ENCODE data around the gene SRRM1.

SRRM1 gene, protein sequence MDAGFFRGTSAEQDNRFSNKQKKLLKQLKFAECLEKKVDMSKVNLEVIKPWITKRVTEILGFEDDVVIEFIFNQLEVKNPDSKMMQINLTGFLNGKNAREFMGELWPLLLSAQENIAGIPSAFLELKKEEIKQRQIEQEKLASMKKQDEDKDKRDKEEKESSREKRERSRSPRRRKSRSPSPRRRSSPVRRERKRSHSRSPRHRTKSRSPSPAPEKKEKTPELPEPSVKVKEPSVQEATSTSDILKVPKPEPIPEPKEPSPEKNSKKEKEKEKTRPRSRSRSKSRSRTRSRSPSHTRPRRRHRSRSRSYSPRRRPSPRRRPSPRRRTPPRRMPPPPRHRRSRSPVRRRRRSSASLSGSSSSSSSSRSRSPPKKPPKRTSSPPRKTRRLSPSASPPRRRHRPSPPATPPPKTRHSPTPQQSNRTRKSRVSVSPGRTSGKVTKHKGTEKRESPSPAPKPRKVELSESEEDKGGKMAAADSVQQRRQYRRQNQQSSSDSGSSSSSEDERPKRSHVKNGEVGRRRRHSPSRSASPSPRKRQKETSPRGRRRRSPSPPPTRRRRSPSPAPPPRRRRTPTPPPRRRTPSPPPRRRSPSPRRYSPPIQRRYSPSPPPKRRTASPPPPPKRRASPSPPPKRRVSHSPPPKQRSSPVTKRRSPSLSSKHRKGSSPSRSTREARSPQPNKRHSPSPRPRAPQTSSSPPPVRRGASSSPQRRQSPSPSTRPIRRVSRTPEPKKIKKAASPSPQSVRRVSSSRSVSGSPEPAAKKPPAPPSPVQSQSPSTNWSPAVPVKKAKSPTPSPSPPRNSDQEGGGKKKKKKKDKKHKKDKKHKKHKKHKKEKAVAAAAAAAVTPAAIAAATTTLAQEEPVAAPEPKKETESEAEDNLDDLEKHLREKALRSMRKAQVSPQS

DNA sequence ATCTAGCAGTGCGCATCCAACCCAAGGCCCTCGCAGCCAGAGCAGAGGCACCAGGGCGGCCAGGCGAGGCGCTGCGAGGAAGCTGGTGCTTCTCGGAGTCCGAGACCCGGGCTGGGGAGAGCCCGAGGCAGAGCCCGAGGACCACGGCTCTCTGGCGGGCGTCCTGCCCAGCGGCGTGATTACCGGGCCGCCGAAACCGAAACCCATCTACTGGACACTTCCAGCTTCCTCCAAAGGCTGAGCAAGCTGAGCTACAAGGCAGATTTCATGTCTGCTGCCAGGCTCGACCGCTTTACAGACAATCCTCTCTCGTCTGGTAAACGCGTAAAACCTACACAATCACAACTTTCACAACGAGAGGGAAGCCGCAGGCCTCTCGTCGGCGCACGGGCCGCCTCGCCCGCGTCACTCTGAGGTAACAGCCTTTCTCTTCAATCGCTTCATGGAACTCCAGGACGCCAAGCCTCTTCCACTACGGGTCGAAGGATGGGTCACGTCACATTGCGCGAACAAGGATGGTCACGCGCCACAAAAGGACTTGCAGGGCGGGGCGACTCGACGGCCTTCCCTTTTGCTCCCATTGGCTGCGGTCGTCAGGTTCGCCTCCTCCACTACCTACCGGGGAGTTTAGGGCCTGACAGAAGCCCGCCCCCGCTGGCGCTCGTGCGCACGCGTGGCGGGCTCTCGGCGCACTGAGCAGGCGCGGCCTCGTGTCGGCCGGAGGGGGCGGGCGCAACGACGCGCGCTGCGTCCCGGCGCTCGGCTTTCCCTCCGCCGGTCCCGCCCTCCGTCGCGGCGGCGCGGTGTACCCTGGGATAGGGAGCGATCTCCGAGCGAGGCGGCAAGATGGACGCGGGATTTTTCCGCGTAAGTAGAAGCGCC, at the start of gene SRRM1:
SRRM1 (plus strand) TSS at position 822 of the 882 bp plus-strand sequence; CDS start at position 847, 25 bp downstream.
- peak; percentile 100 for DNase-seq

DNA sequence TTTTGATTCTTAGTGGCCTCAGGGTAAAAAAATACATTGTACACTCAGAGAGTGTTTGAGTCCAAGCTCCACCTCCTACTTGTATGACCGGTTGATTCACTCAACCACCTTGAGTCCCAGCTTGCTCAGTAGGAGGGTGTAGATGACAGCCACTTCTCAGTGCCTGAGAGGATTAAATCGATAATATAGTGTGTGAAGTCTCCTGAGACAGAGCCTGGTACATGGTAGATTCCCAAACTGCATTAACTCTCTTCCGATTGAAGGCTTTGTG, 48.8 kb upstream of the SRRM1 start:
- DNase-seq = no peak

DNA sequence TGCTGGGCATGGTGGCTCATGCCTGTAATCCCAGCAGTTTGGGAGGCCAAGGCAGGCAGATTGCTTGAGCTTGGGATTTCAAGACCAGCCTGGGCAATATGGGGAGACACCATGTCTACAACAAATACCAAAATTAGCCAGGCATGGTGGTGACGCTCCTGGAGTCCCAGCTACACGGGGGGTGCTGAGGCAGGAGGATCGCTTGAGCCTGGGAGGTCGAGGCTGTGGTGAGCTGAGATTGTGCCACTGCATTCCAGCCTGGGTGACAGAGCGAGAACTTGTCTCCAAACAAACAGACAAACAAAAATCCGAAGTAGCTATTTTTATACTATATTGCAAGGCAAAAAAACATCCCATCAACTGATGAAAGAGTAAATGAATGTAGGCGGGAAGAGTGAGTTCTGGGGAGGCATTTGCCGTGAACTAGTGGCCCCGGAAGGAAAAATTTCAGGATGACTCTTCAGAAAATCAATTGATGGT, 46.7 kb upstream of the SRRM1 start:
- no peak for DNase-seq

DNA sequence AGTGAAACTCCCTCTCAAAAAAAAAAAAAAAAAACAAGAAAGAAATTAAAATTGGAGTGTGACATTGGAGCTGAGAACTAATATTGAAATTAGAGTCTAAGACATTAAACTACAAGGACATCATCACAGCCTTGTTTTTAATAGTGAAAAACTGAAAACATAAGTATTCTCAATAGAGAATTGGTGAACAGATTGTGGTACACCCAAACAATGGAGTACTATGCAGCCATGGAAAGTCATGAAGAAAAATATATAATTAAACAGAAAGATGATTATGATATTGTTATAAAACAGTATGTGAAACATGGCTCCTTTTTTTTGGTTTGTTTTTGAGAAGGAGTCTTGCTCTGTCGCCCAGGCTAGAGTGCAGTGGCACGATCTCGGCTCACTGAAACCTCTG, 43.8 kb upstream of the SRRM1 start:
- DNase-seq = no peak

DNA sequence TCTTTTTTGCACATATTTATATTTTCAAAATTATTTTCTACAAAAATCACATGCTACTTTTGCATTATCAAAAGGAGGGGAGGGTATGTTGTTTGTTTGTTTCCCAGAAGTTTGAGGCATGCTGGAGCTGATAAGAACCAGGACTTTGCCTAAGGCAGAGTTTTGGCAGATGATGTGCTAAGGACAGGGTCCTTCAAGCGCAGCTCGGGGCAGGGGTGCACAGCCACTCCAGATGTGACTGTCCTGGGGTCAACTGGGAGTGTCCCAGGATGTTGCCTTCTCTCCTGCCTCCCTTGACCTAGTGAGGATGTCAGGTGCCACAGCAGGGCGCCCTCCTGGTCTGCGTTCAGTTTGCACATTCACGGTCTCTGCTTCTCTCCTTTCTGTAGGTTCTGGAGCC, 42.6 kb upstream of the SRRM1 start:
- no peak for DNase-seq

DNA sequence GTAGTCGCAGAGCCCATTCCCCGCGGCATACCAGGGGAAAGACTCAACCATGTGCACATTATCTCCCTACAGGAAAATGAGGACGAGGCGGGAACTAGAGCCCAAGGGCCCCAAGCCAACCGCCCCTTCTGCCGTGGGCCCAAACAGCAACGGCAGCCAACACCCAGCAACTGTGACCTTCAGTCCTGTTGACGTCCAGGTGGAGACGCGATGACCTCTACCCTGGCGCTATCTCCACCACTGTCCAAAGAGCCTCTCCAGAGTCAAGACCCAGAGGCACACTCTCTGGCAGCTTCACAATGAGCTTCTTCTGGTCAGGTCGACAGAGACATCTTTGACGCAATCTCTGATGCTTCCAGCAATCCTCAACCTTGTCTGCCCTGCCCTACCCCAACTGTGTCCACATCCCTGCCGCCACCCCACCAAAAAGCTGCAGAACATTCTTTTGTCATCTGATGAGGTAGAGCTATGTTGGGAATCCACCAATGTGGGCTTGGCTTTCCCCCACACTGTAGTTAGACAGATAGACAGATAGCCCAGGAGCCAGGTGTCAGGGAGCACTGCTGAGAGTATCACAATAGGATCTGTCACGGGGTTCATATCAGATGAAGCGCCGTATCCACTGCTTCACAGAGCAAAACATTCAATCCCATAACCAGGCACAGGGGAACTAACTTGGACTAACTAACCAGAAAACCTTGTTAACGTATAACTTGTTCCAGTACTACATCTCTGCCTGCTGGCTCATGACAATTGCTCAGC, 37.4 kb upstream of the SRRM1 start:
- no peak for DNase-seq

DNA sequence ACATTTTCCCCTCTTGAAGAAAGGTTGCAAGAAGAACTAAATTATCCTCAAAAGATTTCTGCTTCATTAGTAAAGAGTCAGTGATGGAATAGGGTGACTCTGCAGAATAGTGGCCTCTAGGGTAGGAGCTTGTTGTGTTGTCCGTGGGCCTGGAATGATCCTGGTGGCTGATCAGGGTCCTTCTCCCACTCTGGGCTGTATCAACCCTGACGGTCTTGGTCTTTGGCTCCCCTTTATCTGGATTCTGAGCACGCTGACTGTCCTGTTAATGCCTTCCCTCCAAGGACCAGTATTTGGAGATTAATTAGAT, 36.9 kb upstream of the SRRM1 start:
- no peak for DNase-seq

DNA sequence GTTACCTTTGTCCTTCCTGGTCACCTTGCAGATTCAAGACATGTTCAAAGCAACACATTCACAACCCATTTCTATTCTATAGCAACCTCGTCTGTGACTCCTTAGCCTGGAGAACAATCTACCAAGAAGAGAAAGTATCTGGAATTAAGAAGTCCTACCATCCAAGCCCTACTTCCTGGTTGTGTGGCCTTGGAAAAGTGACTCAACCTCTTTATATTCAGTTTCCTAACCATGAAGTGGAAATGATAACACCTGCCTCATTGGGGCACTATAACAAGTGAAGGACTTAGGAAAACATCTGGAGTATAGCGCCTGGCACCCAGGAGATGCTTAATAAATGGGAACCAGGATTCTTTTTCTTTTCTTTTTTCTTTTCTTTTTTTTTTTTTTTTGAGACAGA, 36.5 kb upstream of the SRRM1 start:
- DNase-seq = no peak

DNA sequence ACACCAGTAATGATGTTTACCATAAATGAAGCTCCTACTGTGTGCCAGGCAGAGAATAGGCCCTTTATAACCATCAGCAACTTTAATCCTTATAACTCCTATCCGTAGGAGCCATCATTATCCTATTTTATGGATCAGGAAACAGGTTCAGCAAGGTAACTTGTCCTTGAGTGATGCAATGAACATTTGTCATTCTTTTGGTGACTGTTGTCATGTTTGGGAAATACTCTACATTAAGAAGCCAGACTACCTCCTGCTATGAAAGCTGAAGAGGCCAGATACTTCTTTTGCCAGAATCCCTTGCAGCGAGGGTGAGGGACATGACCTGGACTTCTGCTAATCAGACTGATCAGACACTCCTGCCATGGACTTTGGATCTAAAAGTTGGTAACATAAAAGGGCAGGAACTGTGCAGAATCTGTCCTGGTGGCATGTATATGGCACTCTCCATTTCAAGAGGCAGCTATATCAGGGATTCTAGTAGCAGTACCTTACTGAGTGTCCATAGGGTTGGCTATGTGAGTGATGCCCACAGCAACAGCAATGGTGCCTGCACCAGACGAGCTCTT, 33.1 kb upstream of the SRRM1 start:
- no peak for DNase-seq

DNA sequence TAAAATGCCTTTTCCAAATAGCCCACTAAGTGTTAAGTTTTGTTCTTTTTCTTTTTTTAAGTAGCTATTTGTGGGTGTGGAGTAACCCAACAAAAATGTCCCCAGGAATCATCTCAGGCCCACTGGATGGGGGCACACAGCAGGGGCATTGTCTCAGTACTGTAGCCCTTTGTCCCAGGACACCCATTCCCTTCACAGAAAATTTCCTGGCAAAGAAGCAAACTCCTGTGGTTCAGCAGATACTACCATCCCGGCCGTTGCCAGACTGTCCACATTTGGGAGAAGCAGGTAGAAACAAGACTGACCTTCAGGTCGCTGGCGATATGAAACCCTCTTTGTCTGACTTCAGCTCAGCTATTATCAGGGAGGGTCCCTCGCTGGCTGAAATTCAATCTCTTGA, 23.7 kb upstream of the SRRM1 start:
- DNase-seq = no peak

DNA sequence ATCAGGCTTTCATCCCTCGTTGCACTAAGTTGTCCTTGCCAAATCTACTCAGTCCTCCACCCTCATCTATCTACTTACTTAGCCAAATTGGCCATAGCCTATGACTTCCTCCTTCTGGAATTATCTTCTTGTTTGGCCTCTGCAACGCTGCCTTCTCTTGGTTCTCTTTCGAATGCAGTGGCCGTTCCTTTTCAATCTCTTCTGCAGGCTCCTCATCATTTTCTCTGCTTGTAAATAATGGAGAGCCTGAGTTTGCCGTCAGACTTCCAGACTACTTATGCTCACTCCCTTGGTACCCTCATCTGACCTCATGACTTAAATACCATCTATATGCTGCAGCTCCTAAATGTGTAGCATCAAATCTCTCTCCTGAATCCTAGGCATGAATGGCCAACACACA, 22.4 kb upstream of the SRRM1 start:
- no peak for DNase-seq

DNA sequence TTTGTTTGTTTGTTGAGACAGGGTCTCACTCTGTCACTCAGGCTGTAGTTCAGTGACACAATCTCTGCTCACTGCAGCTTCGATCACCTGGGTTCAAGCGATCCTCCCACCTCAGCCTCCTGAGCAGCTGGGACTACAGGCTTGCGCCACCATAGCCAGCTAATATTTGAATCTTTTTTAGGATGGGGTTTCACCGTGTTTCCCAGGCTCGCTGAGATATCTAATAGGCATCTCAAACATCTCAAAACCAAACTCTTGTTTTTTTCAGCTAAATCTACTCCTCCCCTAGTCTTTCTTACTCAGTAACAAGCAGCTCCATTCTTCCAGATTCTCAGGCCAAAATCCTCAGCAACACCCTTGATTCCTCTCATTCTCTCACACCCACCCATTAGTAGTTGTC, 22.0 kb upstream of the SRRM1 start:
- DNase-seq = no peak

DNA sequence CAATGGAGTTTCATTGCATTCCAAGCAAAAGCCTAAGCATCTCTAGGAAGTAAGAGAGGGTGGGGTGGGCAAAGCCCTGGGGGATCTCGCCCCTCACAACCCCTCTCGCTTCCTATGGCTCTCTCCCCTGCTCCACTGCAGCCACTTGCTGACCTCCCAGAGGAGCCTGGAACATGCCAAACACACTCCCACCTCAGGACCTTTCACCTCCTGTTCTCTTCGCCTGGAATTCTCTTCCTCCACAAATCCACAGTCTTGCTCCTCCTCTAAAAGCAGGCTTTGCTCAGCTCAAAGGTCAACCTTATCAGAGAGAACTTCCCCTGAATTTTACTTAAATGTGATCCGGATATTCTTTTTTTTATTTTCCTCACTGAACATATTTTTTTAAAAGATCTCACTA, 20.9 kb upstream of the SRRM1 start:
- no peak for DNase-seq

DNA sequence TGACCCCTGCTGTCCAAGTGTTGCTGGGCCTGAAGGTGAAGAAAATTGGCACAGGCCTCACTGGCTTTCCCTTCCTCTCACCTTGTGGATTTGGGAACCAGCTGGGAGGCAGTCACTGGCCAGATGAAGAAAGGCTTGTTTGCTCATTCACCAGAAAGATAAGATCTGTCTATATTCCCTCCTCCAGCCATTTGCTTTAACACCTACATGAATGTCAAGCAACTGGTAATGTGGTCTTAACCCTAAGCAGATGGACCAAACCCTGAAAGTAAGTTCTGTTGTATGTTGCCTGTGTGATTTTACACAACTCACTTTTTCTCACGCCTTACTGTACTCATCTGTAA, 10.3 kb upstream of the SRRM1 start:
- no peak for DNase-seq

DNA sequence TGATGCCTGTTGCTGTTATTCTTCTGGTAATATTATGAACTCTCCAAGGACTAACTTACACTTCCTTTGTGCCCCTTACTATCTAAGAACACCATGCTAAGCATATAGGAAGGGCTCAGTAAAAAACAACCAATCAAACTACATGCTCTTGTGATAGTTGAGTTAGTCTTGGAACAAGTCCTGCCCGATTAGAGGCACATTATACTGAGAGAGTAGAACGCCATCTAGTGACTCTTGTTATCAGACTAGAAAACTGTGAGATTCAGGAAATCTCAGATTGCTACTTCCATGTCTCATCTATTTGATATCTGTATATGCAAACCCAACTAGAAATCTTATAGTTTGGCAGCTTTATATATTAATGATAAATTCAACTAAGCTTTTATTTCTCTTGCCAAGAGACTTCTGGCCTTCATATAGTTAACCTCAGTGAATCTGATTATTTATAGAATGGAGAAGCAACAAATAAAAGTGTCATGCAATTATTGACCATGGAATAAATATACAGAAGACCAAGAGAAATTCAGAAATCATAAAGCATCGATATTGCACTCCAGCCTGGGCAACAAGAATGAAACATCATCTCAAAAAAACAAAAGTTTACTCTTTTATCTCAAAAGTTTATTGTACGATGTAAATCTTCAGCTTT, 7.8 kb upstream of the SRRM1 start:
- DNase-seq = peak; percentile 65

DNA sequence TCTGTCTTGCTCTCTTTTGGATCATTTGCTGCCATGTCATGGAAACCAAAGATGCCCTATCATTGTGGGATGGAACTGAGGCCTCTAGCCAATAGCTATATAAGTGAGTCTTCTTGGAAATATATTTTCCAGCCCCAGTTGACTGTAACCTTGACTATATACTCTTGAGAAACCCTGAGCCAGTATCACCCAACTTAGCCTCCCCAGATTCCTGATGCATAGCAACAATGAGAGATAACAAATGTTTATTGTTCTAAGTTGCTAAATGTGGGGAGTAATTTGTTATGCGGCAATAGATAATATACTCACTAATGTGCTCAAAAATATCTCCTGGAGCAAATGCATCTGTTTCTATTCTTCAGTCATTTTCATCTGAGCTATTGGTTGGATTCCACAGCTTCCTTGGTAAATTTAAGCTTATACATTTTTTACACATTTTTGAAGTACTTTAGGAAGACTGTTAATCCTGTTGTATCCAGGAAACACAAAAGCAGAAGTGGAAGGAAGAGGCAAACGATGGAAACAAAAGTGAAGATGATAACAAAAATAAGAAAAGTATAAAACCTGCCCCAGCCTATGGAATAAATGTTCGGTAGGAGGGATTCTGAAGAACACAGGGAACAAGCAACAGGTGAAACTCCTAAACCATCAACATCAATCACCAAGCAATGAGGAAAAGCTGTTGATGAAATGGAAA, 6.3 kb upstream of the SRRM1 start:
- peak; percentile 17 for DNase-seq

DNA sequence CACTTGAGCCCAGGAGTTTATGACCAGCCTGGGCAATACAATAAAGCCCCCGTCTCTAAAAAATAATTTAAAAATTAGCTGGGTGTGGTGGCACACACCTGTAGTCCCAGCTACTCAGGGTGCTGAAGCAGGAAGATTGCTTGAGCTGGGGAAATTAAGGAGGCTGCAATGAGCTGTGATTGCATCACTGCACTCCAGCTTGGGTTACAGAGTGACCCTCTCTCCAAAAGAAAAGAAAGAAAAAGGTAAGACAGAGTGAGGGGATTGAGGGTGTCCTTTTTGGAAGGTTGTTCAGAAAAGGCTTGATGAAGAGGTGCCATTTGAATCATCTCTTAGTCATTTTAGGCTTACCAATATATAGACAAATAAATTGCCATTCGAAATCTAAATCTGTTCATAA, 4.0 kb upstream of the SRRM1 start:
- DNase-seq = no peak

DNA sequence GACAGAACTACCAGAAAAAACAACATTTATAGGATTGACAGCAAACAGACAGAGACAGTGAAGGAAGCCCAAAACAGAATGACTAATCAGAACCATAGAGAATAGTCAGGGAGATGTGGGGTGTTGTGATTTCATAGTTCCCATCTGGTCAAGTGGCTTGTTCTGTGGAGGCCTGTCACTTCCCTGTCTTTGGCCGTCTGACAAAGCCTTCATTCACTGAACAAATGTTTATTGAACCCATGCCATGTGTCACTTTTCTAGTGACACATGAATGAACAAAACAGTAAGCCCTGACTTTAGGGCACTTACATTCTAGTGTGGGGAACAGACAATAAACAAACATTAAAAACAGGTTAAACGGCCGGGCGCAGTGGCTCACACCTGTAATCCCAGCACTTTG, 3.2 kb upstream of the SRRM1 start:
- DNase-seq = no peak

DNA sequence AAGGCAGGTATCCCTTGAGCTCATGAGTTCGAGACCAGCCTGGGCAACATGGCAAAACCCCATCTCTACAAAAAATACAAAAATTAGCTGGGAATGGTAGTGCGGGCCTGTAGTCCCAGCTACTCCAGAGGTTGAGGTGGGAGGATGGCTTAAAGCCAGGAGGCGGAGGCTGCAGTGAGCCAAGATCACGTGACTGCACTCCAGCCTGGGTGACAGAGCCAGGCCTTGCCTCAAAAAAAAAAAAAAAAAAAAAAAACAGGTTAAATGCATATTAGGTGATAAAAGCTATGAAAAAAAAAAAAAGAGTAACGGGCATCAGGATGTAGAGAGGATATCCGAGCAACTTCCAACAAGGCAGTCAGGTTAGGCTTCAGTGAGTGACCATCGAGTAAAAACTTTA, 2.8 kb upstream of the SRRM1 start:
- no peak for DNase-seq

DNA sequence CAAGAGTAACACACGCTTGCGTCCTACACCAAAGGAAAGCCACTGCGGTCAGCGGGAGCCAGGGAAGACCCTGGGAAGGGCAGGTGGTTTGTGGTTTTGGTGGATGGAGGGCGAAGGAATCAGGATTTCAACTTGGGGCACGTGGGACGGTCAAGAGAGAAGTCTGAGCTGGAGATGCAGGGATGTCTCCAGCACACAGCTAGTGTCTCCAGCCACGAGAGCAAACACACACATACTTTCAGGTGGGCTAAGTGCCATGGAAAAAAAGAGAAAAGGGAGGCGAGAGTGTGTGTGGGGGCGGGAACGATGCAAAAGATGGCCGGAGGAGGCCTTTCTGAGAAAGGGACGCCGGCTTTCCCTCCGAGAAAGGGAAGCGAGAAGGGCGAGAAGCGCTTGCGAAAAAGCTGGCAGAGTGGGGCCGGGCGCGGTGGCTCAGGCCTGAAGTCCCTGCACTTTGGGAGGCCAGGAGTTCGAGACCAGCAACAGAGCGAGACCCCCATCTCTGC, 1.4 kb upstream of the SRRM1 start:
- peak; percentile 64 for DNase-seq
